Measurements from ENCODE around the gene SCNN1G. TPM values are rescaled to one million over a fixed set of nuclear protein-coding genes. Genes with fewer than 3 reads are reported as not detected.

The SCNN1G gene
- total and polyA plus RNA-seq, 2 of the 13 experiments (the other 11 are each of a cell fraction or from before 2014, with no cell fraction given): not detected

DNA sequence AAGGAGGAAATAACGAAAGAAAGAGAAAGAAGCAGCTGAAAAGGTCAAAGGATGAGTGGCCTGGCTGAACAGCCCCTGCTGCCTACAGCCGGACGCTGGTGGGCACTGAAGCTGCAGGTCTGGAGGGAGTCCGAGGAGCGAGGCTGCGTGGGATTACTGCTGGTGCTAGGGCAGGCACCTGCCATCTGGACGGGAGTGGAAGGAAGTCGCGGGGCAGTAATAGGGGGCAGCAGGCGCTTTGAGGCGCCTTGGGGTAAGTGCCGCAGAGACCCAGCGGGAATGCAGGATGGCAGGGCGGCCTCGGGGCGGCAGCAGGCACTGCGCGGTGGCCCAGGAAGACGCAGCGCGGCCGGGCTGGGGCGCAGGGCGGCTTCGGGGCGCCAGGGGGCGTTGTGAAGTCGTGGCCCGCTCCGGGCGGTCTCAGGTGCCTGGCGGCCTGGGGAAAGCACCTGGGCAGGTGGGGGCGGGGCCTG, 303 bp upstream of the SCNN1G start (continued):
- TF ChIP-seq ZSCAN25 (CRISPR knock-in tag; IDR thresholded peaks at IDR 0.05) (no peak), ATM (IDR thresholded peaks at IDR 0.05; ENCODE audit: borderline replicate concordance) (no peak), CBFB (CRISPR knock-in tag; IDR thresholded peaks at IDR 0.05) (peak; percentile 69; the same call in 1 of the 2 replicates), POLR2AphosphoS5 (IDR thresholded peaks at IDR 0.05; ENCODE audit: low read depth, low read length) (no peak), ZNF570 (CRISPR knock-in tag; IDR thresholded peaks at IDR 0.05; ENCODE audit: borderline replicate concordance) (no peak), ZFP36 (IDR thresholded peaks at IDR 0.05; ENCODE audit: borderline replicate concordance, low read depth, low read length, partially characterized antibody) (peak; percentile 45), ZMAT3 (CRISPR knock-in tag; conservative IDR thresholded peaks at IDR 0.05) (no peak; the same call in 1 of the 2 replicates), ZNF75D (CRISPR knock-in tag; IDR thresholded peaks at IDR 0.05; ENCODE audit: borderline replicate concordance) (no peak), ZFX (CRISPR knock-in tag; IDR thresholded peaks at IDR 0.05; ENCODE audit: low read depth) (peak; percentile 65), ZNF20 (CRISPR knock-in tag; IDR thresholded peaks at IDR 0.05) (no peak), ZNF746 (CRISPR knock-in tag; IDR thresholded peaks at IDR 0.05) (no peak), ZNF468 (CRISPR knock-in tag; IDR thresholded peaks at IDR 0.05) (no peak), NCOA1 (CRISPR knock-in tag; IDR thresholded peaks at IDR 0.05) (no peak)
- TF ChIP-seq, protein P1, sequence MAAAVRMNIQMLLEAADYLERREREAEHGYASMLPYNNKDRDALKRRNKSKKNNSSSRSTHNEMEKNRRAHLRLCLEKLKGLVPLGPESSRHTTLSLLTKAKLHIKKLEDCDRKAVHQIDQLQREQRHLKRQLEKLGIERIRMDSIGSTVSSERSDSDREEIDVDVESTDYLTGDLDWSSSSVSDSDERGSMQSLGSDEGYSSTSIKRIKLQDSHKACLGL (CRISPR knock-in tag; IDR thresholded peaks at IDR 0.05): no peak
- TF ChIP-seq, protein P2, sequence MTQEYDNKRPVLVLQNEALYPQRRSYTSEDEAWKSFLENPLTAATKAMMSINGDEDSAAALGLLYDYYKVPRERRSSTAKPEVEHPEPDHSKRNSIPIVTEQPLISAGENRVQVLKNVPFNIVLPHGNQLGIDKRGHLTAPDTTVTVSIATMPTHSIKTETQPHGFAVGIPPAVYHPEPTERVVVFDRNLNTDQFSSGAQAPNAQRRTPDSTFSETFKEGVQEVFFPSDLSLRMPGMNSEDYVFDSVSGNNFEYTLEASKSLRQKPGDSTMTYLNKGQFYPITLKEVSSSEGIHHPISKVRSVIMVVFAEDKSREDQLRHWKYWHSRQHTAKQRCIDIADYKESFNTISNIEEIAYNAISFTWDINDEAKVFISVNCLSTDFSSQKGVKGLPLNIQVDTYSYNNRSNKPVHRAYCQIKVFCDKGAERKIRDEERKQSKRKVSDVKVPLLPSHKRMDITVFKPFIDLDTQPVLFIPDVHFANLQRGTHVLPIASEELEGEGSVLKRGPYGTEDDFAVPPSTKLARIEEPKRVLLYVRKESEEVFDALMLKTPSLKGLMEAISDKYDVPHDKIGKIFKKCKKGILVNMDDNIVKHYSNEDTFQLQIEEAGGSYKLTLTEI (CRISPR knock-in tag; conservative IDR thresholded peaks at IDR 0.05): no peak
- TF ChIP-seq, protein P3, sequence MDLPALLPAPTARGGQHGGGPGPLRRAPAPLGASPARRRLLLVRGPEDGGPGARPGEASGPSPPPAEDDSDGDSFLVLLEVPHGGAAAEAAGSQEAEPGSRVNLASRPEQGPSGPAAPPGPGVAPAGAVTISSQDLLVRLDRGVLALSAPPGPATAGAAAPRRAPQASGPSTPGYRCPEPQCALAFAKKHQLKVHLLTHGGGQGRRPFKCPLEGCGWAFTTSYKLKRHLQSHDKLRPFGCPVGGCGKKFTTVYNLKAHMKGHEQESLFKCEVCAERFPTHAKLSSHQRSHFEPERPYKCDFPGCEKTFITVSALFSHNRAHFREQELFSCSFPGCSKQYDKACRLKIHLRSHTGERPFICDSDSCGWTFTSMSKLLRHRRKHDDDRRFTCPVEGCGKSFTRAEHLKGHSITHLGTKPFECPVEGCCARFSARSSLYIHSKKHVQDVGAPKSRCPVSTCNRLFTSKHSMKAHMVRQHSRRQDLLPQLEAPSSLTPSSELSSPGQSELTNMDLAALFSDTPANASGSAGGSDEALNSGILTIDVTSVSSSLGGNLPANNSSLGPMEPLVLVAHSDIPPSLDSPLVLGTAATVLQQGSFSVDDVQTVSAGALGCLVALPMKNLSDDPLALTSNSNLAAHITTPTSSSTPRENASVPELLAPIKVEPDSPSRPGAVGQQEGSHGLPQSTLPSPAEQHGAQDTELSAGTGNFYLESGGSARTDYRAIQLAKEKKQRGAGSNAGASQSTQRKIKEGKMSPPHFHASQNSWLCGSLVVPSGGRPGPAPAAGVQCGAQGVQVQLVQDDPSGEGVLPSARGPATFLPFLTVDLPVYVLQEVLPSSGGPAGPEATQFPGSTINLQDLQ (CRISPR knock-in tag; IDR thresholded peaks at IDR 0.05): no peak
- TF ChIP-seq, protein P4, sequence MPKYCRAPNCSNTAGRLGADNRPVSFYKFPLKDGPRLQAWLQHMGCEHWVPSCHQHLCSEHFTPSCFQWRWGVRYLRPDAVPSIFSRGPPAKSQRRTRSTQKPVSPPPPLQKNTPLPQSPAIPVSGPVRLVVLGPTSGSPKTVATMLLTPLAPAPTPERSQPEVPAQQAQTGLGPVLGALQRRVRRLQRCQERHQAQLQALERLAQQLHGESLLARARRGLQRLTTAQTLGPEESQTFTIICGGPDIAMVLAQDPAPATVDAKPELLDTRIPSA (CRISPR knock-in tag; IDR thresholded peaks at IDR 0.05; ENCODE audit: borderline replicate concordance): no peak
- TF ChIP-seq, protein P5, sequence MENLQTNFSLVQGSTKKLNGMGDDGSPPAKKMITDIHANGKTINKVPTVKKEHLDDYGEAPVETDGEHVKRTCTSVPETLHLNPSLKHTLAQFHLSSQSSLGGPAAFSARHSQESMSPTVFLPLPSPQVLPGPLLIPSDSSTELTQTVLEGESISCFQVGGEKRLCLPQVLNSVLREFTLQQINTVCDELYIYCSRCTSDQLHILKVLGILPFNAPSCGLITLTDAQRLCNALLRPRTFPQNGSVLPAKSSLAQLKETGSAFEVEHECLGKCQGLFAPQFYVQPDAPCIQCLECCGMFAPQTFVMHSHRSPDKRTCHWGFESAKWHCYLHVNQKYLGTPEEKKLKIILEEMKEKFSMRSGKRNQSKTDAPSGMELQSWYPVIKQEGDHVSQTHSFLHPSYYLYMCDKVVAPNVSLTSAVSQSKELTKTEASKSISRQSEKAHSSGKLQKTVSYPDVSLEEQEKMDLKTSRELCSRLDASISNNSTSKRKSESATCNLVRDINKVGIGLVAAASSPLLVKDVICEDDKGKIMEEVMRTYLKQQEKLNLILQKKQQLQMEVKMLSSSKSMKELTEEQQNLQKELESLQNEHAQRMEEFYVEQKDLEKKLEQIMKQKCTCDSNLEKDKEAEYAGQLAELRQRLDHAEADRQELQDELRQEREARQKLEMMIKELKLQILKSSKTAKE (CRISPR knock-in tag; IDR thresholded peaks at IDR 0.05; ENCODE audit: borderline replicate concordance): no peak

Measured in HepG2 (cell line).